ENCODE measurements around the gene PIGR. TPM values are rescaled to one million over a fixed set of nuclear protein-coding genes. Genes with fewer than 3 reads are reported as not detected.

PIGR gene
- total RNA-seq, 2 experiments from 2014 or later, result 0.07 TPM; not detected in 1

DNA sequence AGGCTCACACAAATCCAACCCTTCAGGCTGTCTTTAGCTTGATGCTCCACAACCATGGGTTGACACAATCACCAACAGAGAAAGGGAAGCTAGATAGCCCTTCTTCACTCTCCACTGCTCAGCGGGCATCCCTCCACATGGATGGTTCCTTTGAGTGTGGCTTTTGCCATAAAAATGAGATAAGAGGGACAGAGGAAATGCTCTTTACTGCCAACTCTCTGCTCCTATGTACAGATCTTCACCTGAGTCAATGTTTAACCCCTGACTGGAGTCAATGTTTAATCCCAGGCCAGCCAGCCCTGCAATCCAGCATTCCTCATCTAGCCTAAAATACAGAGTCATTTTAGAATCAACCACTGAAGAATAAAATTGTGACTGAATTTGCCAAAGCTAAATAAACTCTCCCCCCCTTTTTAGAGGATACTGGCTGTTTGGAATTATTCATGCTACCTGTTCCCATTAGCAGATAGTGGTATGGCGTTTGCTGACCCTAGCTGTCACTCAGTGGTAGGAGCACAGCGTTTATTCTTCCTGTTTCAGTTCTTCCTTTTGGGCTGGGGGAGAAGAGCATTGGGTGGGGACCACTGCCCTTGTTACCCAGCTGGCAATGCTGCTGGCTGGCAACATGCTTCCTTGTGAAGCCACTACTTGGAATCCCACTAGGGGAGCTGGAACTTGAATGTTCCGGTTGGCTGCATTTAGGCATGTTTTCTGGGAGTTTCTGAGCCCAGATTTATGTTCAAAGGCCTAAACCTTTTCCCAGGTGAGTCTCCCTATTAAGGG lies 5.2 kb upstream of the PIGR start:
- TF ChIP-seq, protein P1, sequence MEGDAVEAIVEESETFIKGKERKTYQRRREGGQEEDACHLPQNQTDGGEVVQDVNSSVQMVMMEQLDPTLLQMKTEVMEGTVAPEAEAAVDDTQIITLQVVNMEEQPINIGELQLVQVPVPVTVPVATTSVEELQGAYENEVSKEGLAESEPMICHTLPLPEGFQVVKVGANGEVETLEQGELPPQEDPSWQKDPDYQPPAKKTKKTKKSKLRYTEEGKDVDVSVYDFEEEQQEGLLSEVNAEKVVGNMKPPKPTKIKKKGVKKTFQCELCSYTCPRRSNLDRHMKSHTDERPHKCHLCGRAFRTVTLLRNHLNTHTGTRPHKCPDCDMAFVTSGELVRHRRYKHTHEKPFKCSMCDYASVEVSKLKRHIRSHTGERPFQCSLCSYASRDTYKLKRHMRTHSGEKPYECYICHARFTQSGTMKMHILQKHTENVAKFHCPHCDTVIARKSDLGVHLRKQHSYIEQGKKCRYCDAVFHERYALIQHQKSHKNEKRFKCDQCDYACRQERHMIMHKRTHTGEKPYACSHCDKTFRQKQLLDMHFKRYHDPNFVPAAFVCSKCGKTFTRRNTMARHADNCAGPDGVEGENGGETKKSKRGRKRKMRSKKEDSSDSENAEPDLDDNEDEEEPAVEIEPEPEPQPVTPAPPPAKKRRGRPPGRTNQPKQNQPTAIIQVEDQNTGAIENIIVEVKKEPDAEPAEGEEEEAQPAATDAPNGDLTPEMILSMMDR (IDR thresholded peaks at IDR 0.05), result no peak
- no peak for DNase-seq
- Mint-ChIP-seq H3K27me3 (no peaks in the 10 kb centered on the region), H3K4me3 (no peak overlapping the region), H3K36me3 (ENCODE audit: low read depth) (no peaks in the 10 kb centered on the region), H3K27ac (no peak overlapping the region), H3K9me3 (no peaks in the 10 kb centered on the region), H3K4me1 (ENCODE audit: low read depth) (peaks cover 14% of the 10 kb centered on the region)
- POLR2A ChIA-PET, result interaction anchor here (1.1 kb wide), 1 partner anchor 10 kb away, joined by 4 read pairs; no protein-coding TSS in a partner anchor
- intact Hi-C loops (cut with micrococcal nuclease), result no loop called here
- no peak for ATAC-seq
- CTCF ChIA-PET, result interaction anchor here (1.0 to 2.4 kb wide), 5 partner anchors 10 to 31 kb away, joined by 3 to 10 read pairs (median 3); no protein-coding TSS in a partner anchor

DNA sequence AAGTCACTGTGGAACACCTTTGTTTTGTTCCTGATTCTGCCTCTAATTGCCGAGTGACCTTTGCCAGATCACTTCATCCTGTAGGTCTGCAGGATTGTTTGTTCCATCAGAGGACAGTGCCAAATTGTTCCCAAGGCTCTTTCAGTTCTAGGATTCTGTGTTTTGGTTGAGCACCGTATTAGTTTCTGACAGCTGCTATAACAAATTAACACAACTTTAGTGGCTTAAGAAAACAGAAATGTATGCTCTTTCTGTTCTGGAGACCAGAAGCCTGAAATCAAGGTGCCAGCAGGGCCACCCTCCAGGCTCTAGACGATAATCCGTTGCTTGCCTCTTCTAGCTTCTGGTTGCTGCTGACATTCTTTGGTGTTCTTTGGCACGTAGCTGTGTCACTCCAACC lies 3.4 kb upstream of the PIGR start:
- TF ChIP-seq, protein P1 (IDR thresholded peaks at IDR 0.05), result no peak
- intact Hi-C loops (cut with micrococcal nuclease), result no loop called here
- DNase-seq (no peak), ATAC-seq (no peak)
- H3K27ac Mint-ChIP-seq, result no peak overlapping the region
- CTCF ChIA-PET, result interaction anchor here (0.8 to 1.3 kb wide), 4 partner anchors 14 to 219 kb away, joined by 3 to 5 read pairs (median 4); no protein-coding TSS in a partner anchor
- H3K9me3 Mint-ChIP-seq, result no peaks in the 10 kb centered on the region
- no peak overlapping the region for H3K4me3 Mint-ChIP-seq
- no peaks in the 10 kb centered on the region for H3K36me3 Mint-ChIP-seq (ENCODE audit: low read depth)
- POLR2A ChIA-PET, result no interaction called here
- H3K27me3 Mint-ChIP-seq, result peaks cover under 1% of the 10 kb centered on the region
- H3K4me1 Mint-ChIP-seq (ENCODE audit: low read depth), result peaks cover 4% of the 10 kb centered on the region

DNA sequence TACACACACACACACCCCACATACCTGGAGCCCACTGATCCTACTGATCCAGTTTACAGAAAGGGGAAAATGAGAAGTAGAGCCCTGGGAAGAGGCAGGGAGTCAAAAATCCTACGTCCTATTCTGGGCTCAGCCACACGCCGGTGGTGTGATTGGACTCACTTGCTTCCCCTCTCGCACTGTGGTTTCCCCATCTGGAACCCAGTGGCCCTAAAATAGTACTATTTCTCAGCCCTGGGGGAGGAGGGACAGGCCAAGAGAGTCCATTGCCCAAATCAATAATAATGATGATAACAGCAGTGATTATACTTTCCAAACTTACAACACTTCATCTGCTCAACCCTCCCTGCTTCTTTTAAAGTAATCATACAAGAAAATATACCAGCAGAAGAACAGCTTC lies 2.9 kb upstream of the PIGR start:
- Mint-ChIP-seq H3K36me3 (ENCODE audit: low read depth) (no peaks in the 10 kb centered on the region), H3K27me3 (peaks cover 2% of the 10 kb centered on the region), H3K4me3 (no peak overlapping the region), H3K9me3 (no peaks in the 10 kb centered on the region), H3K4me1 (ENCODE audit: low read depth) (no peaks in the 10 kb centered on the region), H3K27ac (no peak overlapping the region)
- POLR2A ChIA-PET, result no interaction called here
- TF ChIP-seq, protein P1 (IDR thresholded peaks at IDR 0.05), result no peak
- ATAC-seq (no peak), DNase-seq (no peak)
- CTCF ChIA-PET, result interaction anchor here (0.9 to 1.4 kb wide), 5 partner anchors 13 to 218 kb away, joined by 3 to 5 read pairs (median 4); no protein-coding TSS in a partner anchor
- intact Hi-C loops (cut with micrococcal nuclease), result no loop called here

DNA sequence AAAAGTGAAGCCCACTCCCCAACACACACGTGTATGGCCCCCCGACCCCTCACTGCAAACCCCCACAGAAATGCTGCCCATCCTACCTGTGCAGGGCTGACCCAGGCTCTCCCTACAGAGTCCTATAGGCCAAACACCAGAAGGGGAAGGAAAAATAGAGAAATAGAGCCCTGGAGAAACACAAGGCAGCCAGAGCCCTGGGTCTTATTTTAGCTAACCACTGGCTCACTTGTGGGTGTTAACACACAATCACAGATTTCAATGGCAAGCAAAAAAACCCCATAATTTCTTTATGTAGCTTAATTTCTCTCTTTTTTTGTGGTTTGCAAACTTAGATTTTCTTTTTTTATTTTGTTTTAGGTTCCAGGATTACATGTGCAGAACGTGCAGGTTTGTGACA lies 989 bp upstream of the PIGR start:
- CTCF ChIA-PET, result interaction anchor here (0.7 to 1.7 kb wide), 4 partner anchors 14 to 221 kb away, joined by 3 to 9 read pairs (median 4); partner anchors contain the start of gene IL20
- DNase-seq, result no peak
- no peaks in the 10 kb centered on the region for H3K9me3 Mint-ChIP-seq

More for the DNA sequence above, 989 bp upstream of the PIGR start:
- TF ChIP-seq, protein P1 (IDR thresholded peaks at IDR 0.05), result no peak
- Mint-ChIP-seq H3K27ac (no peak overlapping the region), H3K4me1 (ENCODE audit: low read depth) (no peaks in the 10 kb centered on the region), H3K4me3 (no peak overlapping the region), H3K36me3 (ENCODE audit: low read depth) (no peaks in the 10 kb centered on the region), H3K27me3 (peaks cover 2% of the 10 kb centered on the region)
- POLR2A ChIA-PET, result interaction anchor here (1.3 kb wide), 1 partner anchor 17 kb away, joined by 3 read pairs; no protein-coding TSS in a partner anchor
- intact Hi-C loops (cut with micrococcal nuclease), result no loop called here
- ATAC-seq, result no peak

All from activated CD8-positive, alpha-beta T cell treated with anti-CD3 and anti-CD28 coated beads for 36 hours (primary cell).